Bronchial epithelial cell (primary cell): ENCODE results near the gene AQP3. TPM values are rescaled to one million over a fixed set of nuclear protein-coding genes. Genes with fewer than 3 reads are reported as not detected.
"Not testable (repeated sequence)": the region's sequence is repeated elsewhere in the genome, so short reads cannot be mapped to it uniquely, and the experiment has no call there.

ENCODE experiments used
- DNase-seq: peaks from one replicate; pipeline ENCODE4 v3.0.0-alpha.2; 2010; ENCODE audit warnings: low read depth
- FAIRE-seq: peaks from 2 replicates; lab custom pipeline; 2011; peaks lifted over from hg19 to GRCh38; lab: Jason Lieb, UNC
- H3K27me3 ChIP-seq: 2 replicates; pipeline ENCODE4 v1.5.1; 2011; ENCODE audit warnings: low read length; ENCODE audit not compliant: control insufficient read depth, insufficient read depth
- H3K36me3 ChIP-seq: 2 replicates; pipeline ENCODE4 v1.5.1; 2011; ENCODE audit warnings: low read length; ENCODE audit not compliant: control insufficient read depth, insufficient read depth
- H3K4me3 ChIP-seq: 2 replicates; pipeline ENCODE4 v1.5.1; 2011; ENCODE audit warnings: mild to moderate bottlenecking, low read depth, low read length, control low read depth
- total RNA-seq: library from RNA; depleted of rRNA; stranded (reverse); fragments of >200 nt; gene quantifications from 2 replicates; pipeline ENCODE4 v1.2.1, GENCODE V29; 2014
- TF ChIP-seq, protein P1 (sequence below): IDR thresholded peaks from 2 replicates; pipeline ENCODE4 v1.5.1; 2011; ENCODE audit warnings: mild to moderate bottlenecking, moderate library complexity, low read length, control low read depth, inconsistent platforms; ENCODE audit not compliant: insufficient read depth, severe bottlenecking

AQP3 gene
- total RNA-seq, 1 donor from 2014 or later = 47.7 TPM

GRCh38 chr9:33460854-33461253 is 13.5 kb upstream of the AQP3 start:
- Histone ChIP-seq H3K4me3 (no peak overlapping the region), H3K36me3 (peaks cover 33% of the 10 kb centered on the region), H3K27me3 (no peaks in the 10 kb centered on the region)
- TF ChIP-seq, protein P1, sequence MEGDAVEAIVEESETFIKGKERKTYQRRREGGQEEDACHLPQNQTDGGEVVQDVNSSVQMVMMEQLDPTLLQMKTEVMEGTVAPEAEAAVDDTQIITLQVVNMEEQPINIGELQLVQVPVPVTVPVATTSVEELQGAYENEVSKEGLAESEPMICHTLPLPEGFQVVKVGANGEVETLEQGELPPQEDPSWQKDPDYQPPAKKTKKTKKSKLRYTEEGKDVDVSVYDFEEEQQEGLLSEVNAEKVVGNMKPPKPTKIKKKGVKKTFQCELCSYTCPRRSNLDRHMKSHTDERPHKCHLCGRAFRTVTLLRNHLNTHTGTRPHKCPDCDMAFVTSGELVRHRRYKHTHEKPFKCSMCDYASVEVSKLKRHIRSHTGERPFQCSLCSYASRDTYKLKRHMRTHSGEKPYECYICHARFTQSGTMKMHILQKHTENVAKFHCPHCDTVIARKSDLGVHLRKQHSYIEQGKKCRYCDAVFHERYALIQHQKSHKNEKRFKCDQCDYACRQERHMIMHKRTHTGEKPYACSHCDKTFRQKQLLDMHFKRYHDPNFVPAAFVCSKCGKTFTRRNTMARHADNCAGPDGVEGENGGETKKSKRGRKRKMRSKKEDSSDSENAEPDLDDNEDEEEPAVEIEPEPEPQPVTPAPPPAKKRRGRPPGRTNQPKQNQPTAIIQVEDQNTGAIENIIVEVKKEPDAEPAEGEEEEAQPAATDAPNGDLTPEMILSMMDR = no peak
- no peak for FAIRE-seq
- no peak for DNase-seq

GRCh38 chr9:33459115-33459514 is 11.7 kb upstream of the AQP3 start:
- no peak for DNase-seq
- Histone ChIP-seq H3K36me3 (peaks cover 17% of the 10 kb centered on the region), H3K27me3 (no peaks in the 10 kb centered on the region), H3K4me3 (no peak overlapping the region)
- TF ChIP-seq, protein P1 = no peak
- FAIRE-seq = peak; percentile 62

DNA sequence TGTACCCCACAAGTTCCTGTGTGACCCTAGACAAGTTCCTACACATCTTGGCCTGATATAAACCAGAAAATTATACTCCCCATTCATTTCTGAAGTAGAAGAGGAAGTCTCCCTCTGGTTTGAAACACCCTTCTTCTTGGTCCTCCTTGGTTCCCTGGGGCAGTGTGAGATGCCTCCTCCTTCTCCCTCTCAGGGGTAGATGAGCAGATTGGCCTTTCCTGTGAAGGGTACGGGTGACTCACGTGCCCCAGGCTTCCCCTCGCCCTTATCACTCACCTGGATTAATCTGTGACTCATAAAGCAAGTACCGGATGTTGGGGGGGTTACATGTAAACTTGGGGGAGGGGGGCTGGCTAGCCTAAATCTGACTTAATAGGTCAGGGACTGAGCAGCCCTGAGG is 11.1 kb upstream of the AQP3 start:
- TF ChIP-seq, protein P1 = no peak
- peaks cover 11% of the 10 kb centered on the region for H3K36me3 ChIP-seq
- no peak overlapping the region for H3K4me3 ChIP-seq
- no peaks in the 10 kb centered on the region for H3K27me3 ChIP-seq
- FAIRE-seq (peak; percentile 76), DNase-seq (peak; percentile 96)

GRCh38 chr9:33455945-33456344 is 8.6 kb upstream of the AQP3 start:
- no peaks in the 10 kb centered on the region for H3K36me3 ChIP-seq
- no peaks in the 10 kb centered on the region for H3K27me3 ChIP-seq
- FAIRE-seq = no peak
- DNase-seq = no peak
- H3K4me3 ChIP-seq = no peak overlapping the region
- TF ChIP-seq, protein P1 = no peak

- H3K36me3 ChIP-seq, H3K4me3 ChIP-seq, DNase-seq, FAIRE-seq, H3K27me3 ChIP-seq: not testable (repeated sequence)
Measured at GRCh38 chr9:33455456-33455855, 8.1 kb upstream of the AQP3 start.

DNA sequence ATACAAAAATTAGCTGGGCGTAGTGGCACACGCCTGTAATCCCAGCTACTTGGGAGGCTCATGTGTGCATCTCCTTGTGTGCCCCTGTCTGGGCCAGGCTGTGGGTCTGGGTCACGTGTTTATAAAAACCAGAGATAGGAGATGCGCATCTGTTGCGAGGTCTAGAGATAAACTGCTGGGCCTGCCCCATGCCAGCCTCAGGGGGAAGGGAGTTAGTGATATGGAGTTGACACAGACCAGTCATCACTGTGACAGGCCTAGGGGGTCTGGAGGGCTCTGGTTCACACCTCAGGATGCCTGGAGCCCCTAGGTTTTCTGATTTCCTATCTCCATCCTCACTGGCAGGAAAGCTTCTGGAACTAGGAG is 7.3 kb upstream of the AQP3 start:
- DNase-seq, FAIRE-seq, H3K36me3 ChIP-seq, H3K27me3 ChIP-seq, H3K4me3 ChIP-seq: not testable (repeated sequence)

DNA sequence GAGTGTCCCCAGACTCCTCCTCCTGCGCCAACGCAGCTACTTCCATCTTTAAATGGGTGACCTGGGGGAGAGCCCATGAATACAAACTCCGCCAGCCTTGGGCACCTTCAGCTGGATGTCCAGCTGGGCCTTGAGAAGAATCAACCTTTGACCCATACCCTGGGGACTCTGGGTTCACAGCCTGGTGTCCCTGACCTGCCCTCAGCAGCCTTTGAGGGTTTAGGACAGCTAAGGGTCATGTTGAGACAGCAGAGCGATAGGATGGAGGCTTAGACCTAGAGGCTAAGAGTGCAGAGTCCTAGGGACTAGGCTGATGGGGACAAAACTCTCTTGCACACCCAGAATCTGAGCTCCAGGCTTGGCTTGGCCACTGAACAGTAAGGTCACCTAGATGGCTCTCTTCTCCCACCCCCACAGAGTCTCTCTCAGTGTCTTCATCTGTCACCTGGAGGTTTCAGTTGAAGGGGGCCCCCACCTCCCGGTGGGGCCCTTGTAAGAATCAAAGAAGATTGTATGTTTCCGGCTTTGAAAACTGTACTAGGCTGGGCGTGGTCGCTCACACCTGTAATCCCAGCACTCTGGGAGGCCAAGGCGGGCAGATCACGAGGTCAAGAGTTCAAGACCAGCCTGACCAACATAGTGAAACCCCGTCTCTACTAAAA is 6.7 kb upstream of the AQP3 start:
- Histone ChIP-seq H3K4me3 (no peak overlapping the region), H3K36me3 (no peaks in the 10 kb centered on the region), H3K27me3 (no peaks in the 10 kb centered on the region)
- FAIRE-seq (no peak), DNase-seq (no peak)
- TF ChIP-seq, protein P1 = no peak
